Renal pelvis (tissue), 12 donors: ENCODE data around the gene ZNF19. TPM values are rescaled to one million over a fixed set of nuclear protein-coding genes. Genes with fewer than 3 reads are reported as not detected.
A peak's percentile ranks its signal among the peaks of the same experiment; 100 is the strongest.
"Not testable (repeated sequence)": the region's sequence is repeated elsewhere in the genome, so short reads cannot be mapped to it uniquely, and the experiment has no call there.

Experiments used
- DNase-seq: peaks from one replicate; pipeline ENCODE4 v3.0.0-alpha.2; 2013
- long read RNA-seq, 16 experiments: transcript quantifications; one replicate each; lab custom pipeline, GENCODE V29; 2026
- polyA plus RNA-seq, 3 donors: library from polyadenylated mRNA; unstranded; fragments of 120-200 nt; gene quantifications; one replicate each; pipeline ENCODE4 v1.2.1, GENCODE V29; 2013; ENCODE audit not compliant: insufficient read length in 3 of 3

ZNF19 gene
- 10 to 100 TPM; 11.0 to 18.5 (median 16.1) TPM for polyA plus RNA-seq
- long read RNA-seq, donor 1, partial matches to known transcripts: 0 of 1 reads
- long read RNA-seq, donor 1, other reads (novel, unspliced or antisense): 0 of 1 reads
- long read RNA-seq, donor 2: 0 reads
- long read RNA-seq, donor 3, partial matches to known transcripts: 0 of 1 reads
- long read RNA-seq, donor 3, other reads (novel, unspliced or antisense): 0 of 1 reads
- long read RNA-seq, donor 4, partial matches to known transcripts: 0 of 1 reads
- long read RNA-seq, donor 4, other reads (novel, unspliced or antisense): 0 of 1 reads
- long read RNA-seq, donor 5, partial matches to known transcripts: 0 of 1 reads
- long read RNA-seq, donor 5, other reads (novel, unspliced or antisense): 0 of 1 reads
- long read RNA-seq, donor 6: 0 reads
- long read RNA-seq, donor 7, partial matches to known transcripts: 0 of 2 reads
- long read RNA-seq, donor 7, other reads (novel, unspliced or antisense): 0 of 2 reads
- long read RNA-seq, donor 8: 0 reads
- long read RNA-seq, donor 9, partial matches to known transcripts: 0 of 1 reads
- long read RNA-seq, donor 9, other reads (novel, unspliced or antisense): 0 of 1 reads
- long read RNA-seq, donor 10, partial matches to known transcripts: 0 of 1 reads
- long read RNA-seq, donor 10, other reads (novel, unspliced or antisense): 0 of 1 reads
- long read RNA-seq, donor 11: 0 reads
- long read RNA-seq, donor 12, partial matches to known transcripts: 0 of 1 reads
- long read RNA-seq, donor 12, other reads (novel, unspliced or antisense): 0 of 1 reads
- long read RNA-seq, donor 13, partial matches to known transcripts: 0 of 1 reads
- long read RNA-seq, donor 13, other reads (novel, unspliced or antisense): 0 of 1 reads
- long read RNA-seq, donor 14: 0 reads
- long read RNA-seq, donor 15: 0 reads
- long read RNA-seq, donor 16: 0 reads

GRCh38 chr16:71489122-71489521 is at the start of gene ZNF19:
Gene ZNF19, minus strand, starts transcription at chr16:71489324. Its CDS starts 7,210 bp downstream, at chr16:71482114.
- DNase-seq: no peak

- no peak for DNase-seq
These were observed 48.5 kb upstream of the ZNF19 start for GRCh38 chr16:71537643-71538042.

GRCh38 chr16:71536752-71537499 is 47.8 kb upstream of the ZNF19 start:
- no peak for DNase-seq

- DNase-seq: no peak
These were observed 43.2 kb upstream of the ZNF19 start for GRCh38 chr16:71532366-71532765.

GRCh38 chr16:71528863-71529262 is 39.7 kb upstream of the ZNF19 start:
- no peak for DNase-seq

- no peak for DNase-seq
These were observed 39.1 kb upstream of the ZNF19 start for GRCh38 chr16:71528257-71528656.

- no peak for DNase-seq
These were observed 37.0 kb upstream of the ZNF19 start, which contains the start of gene CHST4 for GRCh38 chr16:71526111-71526631. Gene CHST4, plus strand, starts transcription at chr16:71526426. Its CDS starts 10,252 bp downstream, at chr16:71536678.

- DNase-seq: no peak
These were observed 35.7 kb upstream of the ZNF19 start for GRCh38 chr16:71524566-71525553.

- no peak for DNase-seq
These were observed 31.4 kb upstream of the ZNF19 start for GRCh38 chr16:71520550-71520949.

GRCh38 chr16:71515026-71515425 is 25.9 kb upstream of the ZNF19 start:
- no peak for DNase-seq

- DNase-seq: no peak
These were observed 25.4 kb upstream of the ZNF19 start for GRCh38 chr16:71514476-71514875.

GRCh38 chr16:71513302-71513701 is 24.2 kb upstream of the ZNF19 start:
- no peak for DNase-seq

- no peak for DNase-seq
These were observed 17.9 kb upstream of the ZNF19 start for GRCh38 chr16:71507061-71507460.

- no peak for DNase-seq
These were observed 15.8 kb upstream of the ZNF19 start for GRCh38 chr16:71504901-71505300.

- not testable (repeated sequence) for DNase-seq
These were observed 14.9 kb upstream of the ZNF19 start for GRCh38 chr16:71504051-71504450.

- DNase-seq: peak; percentile 54
These were observed 12.4 kb upstream of the ZNF19 start for GRCh38 chr16:71501547-71501946.

- DNase-seq: no peak
These were observed 11.8 kb upstream of the ZNF19 start for GRCh38 chr16:71500964-71501363.

- DNase-seq: peak; percentile 60
These were observed 10.7 kb upstream of the ZNF19 start for GRCh38 chr16:71499775-71500364.

- no peak for DNase-seq
These were observed 8.9 kb upstream of the ZNF19 start for GRCh38 chr16:71498031-71498430.

GRCh38 chr16:71493213-71493612 is 4.1 kb upstream of the ZNF19 start:
- no peak for DNase-seq
